ENCODE measurements around the gene TBCCD1.

DNA sequence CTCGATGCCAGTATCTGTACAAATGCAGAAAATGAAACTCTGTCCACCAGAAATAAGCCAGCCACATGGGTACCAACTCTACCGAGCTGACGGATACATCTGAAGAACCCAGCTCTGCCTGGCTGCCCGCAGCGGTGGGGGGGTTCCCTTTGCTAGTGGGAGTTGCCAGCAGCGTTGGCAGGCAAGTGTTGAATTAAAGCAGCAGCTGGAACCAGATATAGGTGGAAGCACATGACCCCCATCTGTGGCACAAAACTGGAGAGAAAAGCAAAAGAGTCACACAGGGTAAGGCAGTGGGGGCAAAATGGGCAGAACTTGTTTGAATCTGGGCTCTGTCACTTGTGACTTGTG, 40.9 kb downstream of the TBCCD1 start:
- TF ChIP-seq, protein P1, sequence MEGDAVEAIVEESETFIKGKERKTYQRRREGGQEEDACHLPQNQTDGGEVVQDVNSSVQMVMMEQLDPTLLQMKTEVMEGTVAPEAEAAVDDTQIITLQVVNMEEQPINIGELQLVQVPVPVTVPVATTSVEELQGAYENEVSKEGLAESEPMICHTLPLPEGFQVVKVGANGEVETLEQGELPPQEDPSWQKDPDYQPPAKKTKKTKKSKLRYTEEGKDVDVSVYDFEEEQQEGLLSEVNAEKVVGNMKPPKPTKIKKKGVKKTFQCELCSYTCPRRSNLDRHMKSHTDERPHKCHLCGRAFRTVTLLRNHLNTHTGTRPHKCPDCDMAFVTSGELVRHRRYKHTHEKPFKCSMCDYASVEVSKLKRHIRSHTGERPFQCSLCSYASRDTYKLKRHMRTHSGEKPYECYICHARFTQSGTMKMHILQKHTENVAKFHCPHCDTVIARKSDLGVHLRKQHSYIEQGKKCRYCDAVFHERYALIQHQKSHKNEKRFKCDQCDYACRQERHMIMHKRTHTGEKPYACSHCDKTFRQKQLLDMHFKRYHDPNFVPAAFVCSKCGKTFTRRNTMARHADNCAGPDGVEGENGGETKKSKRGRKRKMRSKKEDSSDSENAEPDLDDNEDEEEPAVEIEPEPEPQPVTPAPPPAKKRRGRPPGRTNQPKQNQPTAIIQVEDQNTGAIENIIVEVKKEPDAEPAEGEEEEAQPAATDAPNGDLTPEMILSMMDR (conservative IDR thresholded peaks at IDR 0.05 in 1 of 2, IDR thresholded peaks at IDR 0.05 in 1 of 2; ENCODE audit: low read depth in 1 of 2, low read length in 2 of 2) = no peak
- TF ChIP-seq EZH2 (IDR thresholded peaks at IDR 0.05; ENCODE audit: low read length, missing control alignments) = no peak
